WERI-Rb-1 (cell line): ENCODE results near the gene WWC1.
A peak's percentile ranks its signal among the peaks of the same experiment; 100 is the strongest.

Experiments used
- DNase-seq: peaks from one replicate; pipeline ENCODE4 v3.0.0-alpha.2; 2020
- H3K27ac ChIP-seq: fragments of 250-450 bp; sonication (Bioruptor Pico); 2 replicates; pipeline ENCODE4 v1.5.1; 2020; ENCODE audit warnings: mild to moderate bottlenecking, moderate library complexity
- H3K27me3 ChIP-seq: fragments of 250-450 bp; sonication (Bioruptor Pico); 2 replicates; pipeline ENCODE4 v1.5.1; 2021; ENCODE audit warnings: mild to moderate bottlenecking, low read depth, moderate library complexity; ENCODE audit not compliant: insufficient read depth, severe bottlenecking
- H3K36me3 ChIP-seq: fragments of 250-450 bp; sonication (Bioruptor Pico); 2 replicates; pipeline ENCODE4 v1.5.1; 2020; ENCODE audit warnings: mild to moderate bottlenecking, moderate library complexity
- H3K4me3 ChIP-seq: 2 replicates; pipeline ENCODE4 v1.5.1; 2011; ENCODE audit warnings: low read depth, mild to moderate bottlenecking, control low read depth, low read length
- H3K9me3 ChIP-seq: fragments of 250-450 bp; sonication (Bioruptor Pico); 2 replicates; pipeline ENCODE4 v1.5.1; 2021; ENCODE audit warnings: mild to moderate bottlenecking, moderate library complexity; ENCODE audit not compliant: severe bottlenecking
- TF ChIP-seq, protein P1 (sequence below): IDR thresholded peaks from 2 replicates; pipeline ENCODE4 v1.5.1; 2011; ENCODE audit warnings: low read depth, mild to moderate bottlenecking, control low read depth, inconsistent platforms, low read length

The WWC1 gene

DNA sequence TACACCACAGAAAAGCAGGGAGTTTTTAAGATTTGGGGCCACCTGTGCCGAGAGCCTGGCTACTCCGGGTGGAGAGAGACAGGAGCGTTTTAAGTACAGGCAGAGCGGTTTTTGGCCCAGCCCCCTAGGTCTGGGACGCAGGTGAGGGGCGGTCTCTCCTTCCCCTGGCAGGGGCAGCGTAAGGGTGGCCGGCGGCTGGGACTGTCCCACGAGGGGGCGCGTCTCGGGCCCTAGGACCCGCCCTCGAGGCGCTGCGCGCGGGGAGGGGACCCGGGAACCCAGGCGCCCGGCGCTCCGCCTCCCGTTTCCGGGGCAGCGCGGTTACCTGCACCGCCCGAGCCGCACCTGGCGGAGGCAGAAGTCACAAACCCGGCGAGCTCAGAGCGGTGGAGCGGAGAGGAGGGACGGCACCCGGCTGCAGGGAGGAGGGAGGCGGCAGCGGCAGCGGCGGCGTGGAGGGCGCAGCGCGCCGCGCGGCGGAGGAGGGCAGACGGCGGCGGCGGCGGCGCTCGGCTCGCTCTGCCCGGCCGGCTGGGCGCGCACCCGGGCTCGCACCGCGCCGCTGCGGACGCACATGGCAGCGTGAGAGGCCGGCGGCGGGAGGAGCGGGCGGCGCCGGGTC is at the start of gene WWC1:
WWC1 (plus strand) TSS at position 304 of the 622 bp plus-strand sequence. CDS start 508 bp downstream, outside the sequence.
- H3K4me3 ChIP-seq = peak within 1 kb of the TSS; percentile 64
- TF ChIP-seq, protein P1, sequence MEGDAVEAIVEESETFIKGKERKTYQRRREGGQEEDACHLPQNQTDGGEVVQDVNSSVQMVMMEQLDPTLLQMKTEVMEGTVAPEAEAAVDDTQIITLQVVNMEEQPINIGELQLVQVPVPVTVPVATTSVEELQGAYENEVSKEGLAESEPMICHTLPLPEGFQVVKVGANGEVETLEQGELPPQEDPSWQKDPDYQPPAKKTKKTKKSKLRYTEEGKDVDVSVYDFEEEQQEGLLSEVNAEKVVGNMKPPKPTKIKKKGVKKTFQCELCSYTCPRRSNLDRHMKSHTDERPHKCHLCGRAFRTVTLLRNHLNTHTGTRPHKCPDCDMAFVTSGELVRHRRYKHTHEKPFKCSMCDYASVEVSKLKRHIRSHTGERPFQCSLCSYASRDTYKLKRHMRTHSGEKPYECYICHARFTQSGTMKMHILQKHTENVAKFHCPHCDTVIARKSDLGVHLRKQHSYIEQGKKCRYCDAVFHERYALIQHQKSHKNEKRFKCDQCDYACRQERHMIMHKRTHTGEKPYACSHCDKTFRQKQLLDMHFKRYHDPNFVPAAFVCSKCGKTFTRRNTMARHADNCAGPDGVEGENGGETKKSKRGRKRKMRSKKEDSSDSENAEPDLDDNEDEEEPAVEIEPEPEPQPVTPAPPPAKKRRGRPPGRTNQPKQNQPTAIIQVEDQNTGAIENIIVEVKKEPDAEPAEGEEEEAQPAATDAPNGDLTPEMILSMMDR = peak; percentile 25
- peak; percentile 87 for DNase-seq
- no peaks in the 10 kb centered on the region for H3K9me3 ChIP-seq
- no peaks in the 10 kb centered on the region for H3K27me3 ChIP-seq
- peak within 1 kb of the TSS; percentile 71 for H3K27ac ChIP-seq
- H3K36me3 ChIP-seq = peaks cover 10% of the 10 kb centered on the region

DNA sequence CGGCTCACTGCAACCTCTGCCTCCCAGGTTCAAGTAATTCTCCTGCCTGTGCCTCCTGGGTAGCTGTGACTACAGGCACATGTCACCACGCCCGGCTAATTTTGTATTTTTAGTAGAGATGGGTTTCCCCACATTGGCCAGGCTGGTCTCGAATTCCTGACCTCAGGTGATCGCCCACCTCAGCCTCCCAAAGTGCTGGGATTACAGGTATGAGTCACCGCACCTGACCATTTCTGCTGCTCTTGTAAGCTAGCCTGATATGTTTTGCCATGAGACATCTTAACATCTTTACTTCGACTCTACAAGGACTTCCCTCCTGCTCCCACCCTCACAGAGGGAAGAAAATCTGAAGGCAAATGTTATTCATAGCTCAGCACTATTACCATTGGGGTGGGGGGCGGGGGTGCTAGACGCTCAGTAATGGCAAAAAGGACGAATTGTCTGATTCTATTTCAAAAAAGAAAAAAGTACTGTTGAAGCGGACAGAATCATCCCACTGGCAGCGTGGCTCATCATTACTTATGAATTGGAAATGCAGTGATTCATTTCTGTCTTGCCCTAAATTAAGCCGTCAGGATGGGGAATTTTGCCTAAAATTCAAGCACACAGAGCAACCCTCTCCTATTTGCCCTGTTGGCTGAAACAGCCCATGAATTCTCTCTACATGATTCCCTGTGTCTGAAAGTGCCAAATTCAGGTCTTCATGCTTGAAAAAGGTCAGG is 46.4 kb upstream of the WWC1 start:
- Histone ChIP-seq H3K27ac (no peak overlapping the region), H3K27me3 (no peaks in the 10 kb centered on the region), H3K9me3 (no peaks in the 10 kb centered on the region), H3K4me3 (no peak overlapping the region), H3K36me3 (no peaks in the 10 kb centered on the region)
- TF ChIP-seq, protein P1 = no peak
- DNase-seq = no peak

DNA sequence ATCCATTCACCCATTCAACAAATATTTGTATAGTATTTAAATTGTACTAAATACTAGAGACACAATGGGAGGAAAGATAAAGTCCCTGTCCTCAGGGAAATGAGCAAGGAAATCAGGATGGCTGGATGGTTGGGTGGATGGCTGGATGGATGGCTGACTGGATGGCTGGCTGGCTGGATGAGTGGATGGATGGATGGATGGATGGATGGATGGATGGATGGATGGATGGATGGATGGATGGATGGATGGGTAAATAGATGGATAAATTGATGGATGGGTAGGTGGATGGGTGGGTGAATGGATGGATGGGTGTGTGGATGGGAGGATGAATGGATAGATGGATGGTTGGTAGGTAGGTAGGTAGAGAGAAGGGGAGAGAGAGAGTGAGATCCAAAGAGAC is 41.5 kb upstream of the WWC1 start:
- TF ChIP-seq, protein P1 = no peak
- H3K27me3 ChIP-seq = no peaks in the 10 kb centered on the region

GRCh38 chr5:168251259-168251658 is 40.2 kb upstream of the WWC1 start:
- Histone ChIP-seq H3K27ac (no peak overlapping the region), H3K36me3 (no peaks in the 10 kb centered on the region), H3K4me3 (no peak overlapping the region), H3K27me3 (no peaks in the 10 kb centered on the region), H3K9me3 (no peaks in the 10 kb centered on the region)
- TF ChIP-seq, protein P1 = no peak
- no peak for DNase-seq

More for the DNA sequence above, 41.5 kb upstream of the WWC1 start:
- DNase-seq = no peak
- Histone ChIP-seq H3K27ac (no peak overlapping the region), H3K4me3 (no peak overlapping the region), H3K36me3 (no peaks in the 10 kb centered on the region), H3K9me3 (no peaks in the 10 kb centered on the region)

DNA sequence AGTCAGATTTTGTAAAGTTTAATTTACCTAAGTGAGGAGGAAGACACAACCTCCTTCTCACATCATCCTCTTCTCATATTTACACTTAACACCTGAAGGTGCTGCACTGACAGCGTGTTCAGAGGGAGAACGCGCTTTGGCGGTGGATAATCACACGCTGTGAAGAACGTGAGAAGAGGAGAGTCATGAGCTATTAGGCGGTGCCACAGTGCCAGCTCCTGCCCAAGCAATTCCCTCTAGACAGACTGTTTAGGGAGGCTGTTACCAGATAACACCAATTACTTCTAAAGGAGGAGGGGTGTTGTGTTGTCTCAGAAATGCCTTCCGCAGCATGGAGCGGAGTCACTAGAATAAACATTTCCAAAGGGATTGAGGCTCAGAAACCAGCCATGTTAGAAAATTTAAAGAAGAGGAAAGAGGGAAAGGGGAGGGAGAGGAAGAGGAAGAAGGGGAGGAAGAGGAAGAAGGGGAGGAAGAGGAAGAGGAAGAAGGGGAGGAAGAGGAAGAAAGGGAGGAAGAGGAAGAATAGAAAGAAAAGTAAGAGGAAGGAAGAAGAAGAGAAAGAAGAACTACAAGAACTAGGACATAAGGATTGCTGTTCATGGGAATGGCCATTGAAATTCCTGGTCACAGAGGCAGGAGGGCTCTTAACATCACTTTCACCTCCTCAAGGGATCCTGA is 37.3 kb upstream of the WWC1 start:
- Histone ChIP-seq H3K4me3 (no peak overlapping the region), H3K36me3 (no peaks in the 10 kb centered on the region), H3K27me3 (no peaks in the 10 kb centered on the region), H3K27ac (no peak overlapping the region), H3K9me3 (no peaks in the 10 kb centered on the region)
- TF ChIP-seq, protein P1 = no peak
- DNase-seq = no peak
